GM18873 (cell line): ENCODE data around the gene UBLCP1.
A peak's percentile ranks its signal among the peaks of the same experiment; 100 is the strongest.
"Not testable (repeated sequence)": the region's sequence is repeated elsewhere in the genome, so short reads cannot be mapped to it uniquely, and the experiment has no call there.

Source experiments
- ATAC-seq: cut with Tn5 transposase; IDR thresholded peaks from one replicate; pipeline ENCODE4 v1.9.1; 2021; ENCODE audit warnings: mild to moderate bottlenecking, moderate library complexity, moderate number of reproducible peaks; ENCODE audit not compliant: unreplicated experiment, low FRiP score

The UBLCP1 gene

GRCh38 chr5:159262859-159263568, at the start of gene UBLCP1:
Gene UBLCP1 (plus strand): TSS chr5:159263290. CDS start chr5:159268916, 5,626 bp downstream.
- ATAC-seq = peak; percentile 89

GRCh38 chr5:159214486-159215271, 48.4 kb upstream of the UBLCP1 start:
- ATAC-seq = no peak

- ATAC-seq = no peak
Observed at GRCh38 chr5:159215886-159216285, 47.2 kb upstream of the UBLCP1 start.

GRCh38 chr5:159216454-159216853, 46.6 kb upstream of the UBLCP1 start:
- no peak for ATAC-seq

GRCh38 chr5:159217236-159217635, 45.9 kb upstream of the UBLCP1 start:
- ATAC-seq = no peak

- no peak for ATAC-seq
Observed at GRCh38 chr5:159218595-159219023, 44.5 kb upstream of the UBLCP1 start.

- ATAC-seq = no peak
Observed at GRCh38 chr5:159220206-159220605, 42.9 kb upstream of the UBLCP1 start.

- ATAC-seq = no peak
Observed at GRCh38 chr5:159223469-159223868, 39.6 kb upstream of the UBLCP1 start.

- no peak for ATAC-seq
Observed at GRCh38 chr5:159224471-159224870, 38.6 kb upstream of the UBLCP1 start.

- no peak for ATAC-seq
Observed at GRCh38 chr5:159226451-159226850, 36.6 kb upstream of the UBLCP1 start.

- no peak for ATAC-seq
Observed at GRCh38 chr5:159227452-159227851, 35.6 kb upstream of the UBLCP1 start.

GRCh38 chr5:159228097-159228496, 35.0 kb upstream of the UBLCP1 start:
- not testable (repeated sequence) for ATAC-seq

- ATAC-seq = no peak
Observed at GRCh38 chr5:159230657-159231056, 32.4 kb upstream of the UBLCP1 start.

GRCh38 chr5:159231167-159231566, 31.9 kb upstream of the UBLCP1 start:
- no peak for ATAC-seq

GRCh38 chr5:159235871-159236520, 27.1 kb upstream of the UBLCP1 start:
- ATAC-seq = not testable (repeated sequence)

GRCh38 chr5:159240301-159240870, 22.7 kb upstream of the UBLCP1 start:
- ATAC-seq = no peak

GRCh38 chr5:159241946-159242552, 21.0 kb upstream of the UBLCP1 start:
- ATAC-seq = no peak

- no peak for ATAC-seq
Observed at GRCh38 chr5:159242656-159243055, 20.4 kb upstream of the UBLCP1 start.

GRCh38 chr5:159243385-159243784, 19.7 kb upstream of the UBLCP1 start:
- no peak for ATAC-seq

GRCh38 chr5:159244163-159244562, 18.9 kb upstream of the UBLCP1 start:
- ATAC-seq = no peak
